GM11168 (cell line): ENCODE results near the gene FAM219A.

Source experiments
- in situ Hi-C: fragments of 300-500 bp; cut with MboI; formaldehyde crosslinking; loops from one replicate; pipeline ENCODE4 v1.12.0; 2022; ENCODE audit warnings: low sequenced_read_pairs; ENCODE audit not compliant: unreplicated experiment

Gene FAM219A

DNA sequence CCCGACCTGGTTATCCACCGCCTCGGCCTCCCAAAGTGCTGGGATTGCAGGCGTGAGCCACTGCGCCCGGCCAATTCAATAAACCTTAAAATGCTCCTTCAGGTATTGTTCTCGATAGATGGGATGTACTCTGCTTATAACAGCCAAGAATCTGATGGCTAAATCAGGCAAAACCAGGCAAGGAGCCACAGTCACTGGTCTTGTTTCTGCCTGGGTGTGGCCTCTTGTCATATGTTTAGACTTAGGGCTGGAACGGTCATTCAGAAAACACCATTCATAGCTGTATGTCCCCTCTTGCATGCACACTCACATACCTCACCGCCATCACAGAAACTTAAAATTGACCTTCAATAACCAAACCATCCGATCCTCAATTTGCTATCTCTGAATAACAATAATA is 7.7 kb downstream of the FAM219A start:
- in situ Hi-C loops: no loop called here

GRCh38 chr9:34446951-34447350 is 11.4 kb downstream of the FAM219A start:
- in situ Hi-C loops: no loop called here

DNA sequence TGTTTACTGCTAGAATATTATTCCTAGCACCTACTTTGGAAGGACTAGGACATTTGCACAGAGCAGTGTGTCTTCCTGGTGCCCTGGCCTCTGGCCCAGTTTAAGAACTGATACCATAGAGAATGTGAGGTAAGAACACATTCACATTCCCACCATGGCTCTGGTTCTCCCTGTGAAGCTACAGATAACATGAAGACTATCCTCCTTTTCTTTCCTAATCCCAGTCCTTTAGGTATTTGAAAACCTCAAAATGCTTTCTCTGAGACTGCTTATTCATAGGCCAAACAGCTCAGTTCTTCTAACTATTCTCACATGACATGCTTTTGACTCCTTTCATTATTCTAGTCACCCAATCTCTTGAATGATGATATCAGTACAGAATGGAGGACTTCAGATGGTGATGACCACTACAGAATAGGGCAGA is 11.9 kb downstream of the FAM219A start:
- in situ Hi-C loops: no loop called here

- in situ Hi-C loops: no loop called here
These were observed 14.4 kb downstream of the FAM219A start for GRCh38 chr9:34443976-34444375.

- in situ Hi-C loops: no loop called here
These were observed 14.8 kb downstream of the FAM219A start for GRCh38 chr9:34443533-34443932.

DNA sequence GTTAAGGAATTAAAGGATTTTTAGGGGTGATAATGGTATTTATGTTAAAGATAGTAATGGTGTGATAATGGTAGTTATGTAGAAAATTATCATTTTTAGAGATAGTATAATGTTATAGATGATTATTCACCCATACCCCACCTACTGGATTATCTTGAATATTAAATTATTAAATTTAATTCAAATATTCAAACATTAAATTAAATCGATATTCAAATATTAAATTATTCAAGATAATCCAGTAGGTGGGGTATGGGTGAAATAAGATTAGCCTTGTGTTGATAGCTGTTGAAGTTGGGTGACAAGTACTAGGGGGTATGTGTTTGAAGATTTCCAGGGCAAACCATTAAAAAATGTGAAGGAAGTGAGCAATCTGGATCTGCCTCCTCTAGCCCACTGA is 15.6 kb downstream of the FAM219A start:
- in situ Hi-C loops: no loop called here

DNA sequence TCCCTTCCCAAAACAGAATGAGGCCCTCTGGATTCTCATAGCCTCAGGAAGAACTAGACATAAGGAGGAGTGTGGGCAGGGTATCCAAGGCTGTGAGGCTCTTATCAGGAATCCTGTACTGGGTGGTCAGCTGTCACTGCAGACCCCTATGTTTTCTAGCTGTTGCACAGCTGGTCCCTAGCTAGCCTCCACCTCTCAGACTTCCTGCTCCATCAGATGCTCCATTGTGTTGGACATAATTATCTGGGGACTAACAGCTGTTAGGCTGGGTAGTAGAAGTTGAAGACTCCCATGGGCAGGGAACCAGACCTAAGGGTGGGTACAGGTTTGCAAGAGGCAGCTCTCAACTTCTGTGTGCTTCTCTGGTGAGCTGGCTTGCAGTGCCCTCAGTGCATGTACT is 18.4 kb downstream of the FAM219A start:
- in situ Hi-C loops: no loop called here

DNA sequence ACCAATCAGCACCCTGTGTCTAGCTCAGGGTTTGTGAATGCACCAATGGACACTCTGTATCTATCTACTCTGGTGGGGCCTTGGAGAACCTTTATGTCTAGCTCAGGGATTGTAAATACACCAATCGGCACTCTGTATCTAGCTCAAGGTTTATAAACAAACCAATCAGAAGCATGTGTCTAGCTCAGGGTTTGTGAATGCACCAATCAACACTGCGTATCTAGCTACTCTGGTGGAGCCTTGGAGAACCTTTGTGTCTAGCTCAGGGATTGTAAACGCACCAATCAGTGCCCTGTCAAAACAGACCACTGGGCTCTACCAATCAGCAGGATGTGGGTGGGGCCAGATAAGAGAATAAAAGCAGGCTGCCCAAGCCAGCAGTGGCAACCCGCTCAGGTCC is 19.9 kb downstream of the FAM219A start:
- in situ Hi-C loops: loop anchor here (5.0 kb wide), 1 partner anchor 79 kb away; no protein-coding TSS in a partner anchor

GRCh38 chr9:34437926-34438307 is 20.5 kb downstream of the FAM219A start:
- in situ Hi-C loops: loop anchor here (5.0 kb wide), 1 partner anchor 79 kb away; no protein-coding TSS in a partner anchor

DNA sequence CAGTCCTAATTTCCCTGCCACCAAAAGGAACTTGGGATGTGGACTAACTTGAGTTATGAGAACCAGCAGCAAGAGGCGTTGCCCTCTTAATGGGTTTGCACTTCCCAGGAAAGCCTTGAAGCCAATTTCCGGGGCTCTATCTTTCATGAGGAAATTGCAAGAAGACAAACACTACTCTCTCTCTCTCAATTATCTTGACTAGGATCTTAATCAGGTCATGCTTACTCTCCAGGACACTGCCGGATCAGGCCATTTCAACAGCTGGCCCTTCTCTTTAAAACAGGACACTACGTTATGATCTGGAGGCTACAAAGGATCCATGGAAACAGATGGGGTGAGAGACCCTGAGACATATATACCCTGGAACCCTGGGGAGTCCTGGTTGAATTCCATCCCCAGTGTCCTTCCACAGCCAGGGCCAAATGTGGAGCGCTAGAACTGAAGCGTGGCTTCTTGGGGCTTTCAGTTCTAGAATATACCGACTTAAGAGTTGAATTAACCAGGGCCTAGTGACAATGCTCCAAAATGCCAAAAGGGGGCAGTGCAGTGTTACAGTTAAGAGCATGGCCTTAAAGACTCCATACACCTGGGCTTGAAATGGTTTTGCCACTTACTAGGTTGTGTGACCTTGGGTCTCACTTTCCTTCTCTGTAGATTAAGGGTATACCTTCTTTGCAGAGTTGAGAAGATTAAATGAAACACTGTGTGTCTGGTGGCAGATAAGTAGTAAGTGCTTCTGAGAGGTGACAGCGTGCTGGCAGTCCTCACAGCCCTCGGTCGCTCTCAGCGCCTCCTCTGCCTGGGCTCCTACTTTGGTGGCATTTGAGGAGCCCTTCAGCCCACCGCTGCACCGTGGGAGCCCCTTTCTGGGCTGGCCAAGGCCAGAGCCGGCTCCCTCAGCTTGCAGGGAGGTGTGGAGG is 21.1 kb downstream of the FAM219A start:
- in situ Hi-C loops: loop anchor here (5.0 kb wide), 1 partner anchor 80 kb away; no protein-coding TSS in a partner anchor

DNA sequence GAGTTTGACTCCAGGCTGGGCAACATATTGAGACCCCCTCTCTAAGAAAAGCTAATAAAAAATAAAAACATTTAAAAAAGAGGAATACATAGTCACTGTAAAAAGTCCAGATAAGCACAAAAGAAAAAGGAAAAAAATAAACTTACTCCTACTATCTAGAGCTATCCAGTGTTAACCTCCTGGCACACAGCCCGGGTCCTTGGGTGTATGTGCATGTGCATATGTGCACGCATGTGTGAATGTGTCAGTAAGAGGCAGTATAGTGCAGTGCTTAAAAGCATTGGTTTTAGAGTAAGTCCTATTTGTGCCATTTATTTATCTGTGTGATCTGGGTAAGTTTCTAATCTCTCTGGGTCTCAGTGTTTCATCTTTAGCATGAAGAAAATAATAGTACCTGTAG is 26.7 kb downstream of the FAM219A start:
- in situ Hi-C loops: no loop called here

DNA sequence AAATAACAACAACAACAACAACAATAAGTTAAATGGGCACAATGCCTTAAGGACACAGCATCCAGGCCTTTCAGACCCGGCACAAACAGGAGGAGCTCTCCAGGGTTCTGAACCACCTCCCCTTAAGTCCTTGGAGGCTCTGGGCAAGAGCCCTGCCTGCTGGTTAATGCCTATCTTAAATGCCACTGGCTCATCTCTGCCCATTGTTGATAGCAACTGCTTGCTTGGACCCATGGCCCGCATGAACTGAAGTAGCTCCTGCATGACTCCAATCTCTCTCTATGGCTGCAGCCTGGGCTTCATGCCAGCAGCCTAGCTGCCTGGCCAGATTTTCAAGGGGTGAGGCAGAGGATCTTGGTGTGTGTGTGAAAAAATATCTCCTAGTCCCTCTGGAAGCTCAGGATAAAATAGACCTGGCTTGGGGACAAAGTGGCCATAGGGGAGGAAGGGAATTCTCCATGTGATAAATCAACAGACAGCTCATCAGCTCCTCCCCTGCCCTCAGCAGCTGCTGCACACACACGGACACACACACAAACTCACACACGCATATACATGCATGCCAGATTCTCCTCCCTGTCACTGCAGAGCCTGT is 27.4 kb downstream of the FAM219A start:
- in situ Hi-C loops: no loop called here

DNA sequence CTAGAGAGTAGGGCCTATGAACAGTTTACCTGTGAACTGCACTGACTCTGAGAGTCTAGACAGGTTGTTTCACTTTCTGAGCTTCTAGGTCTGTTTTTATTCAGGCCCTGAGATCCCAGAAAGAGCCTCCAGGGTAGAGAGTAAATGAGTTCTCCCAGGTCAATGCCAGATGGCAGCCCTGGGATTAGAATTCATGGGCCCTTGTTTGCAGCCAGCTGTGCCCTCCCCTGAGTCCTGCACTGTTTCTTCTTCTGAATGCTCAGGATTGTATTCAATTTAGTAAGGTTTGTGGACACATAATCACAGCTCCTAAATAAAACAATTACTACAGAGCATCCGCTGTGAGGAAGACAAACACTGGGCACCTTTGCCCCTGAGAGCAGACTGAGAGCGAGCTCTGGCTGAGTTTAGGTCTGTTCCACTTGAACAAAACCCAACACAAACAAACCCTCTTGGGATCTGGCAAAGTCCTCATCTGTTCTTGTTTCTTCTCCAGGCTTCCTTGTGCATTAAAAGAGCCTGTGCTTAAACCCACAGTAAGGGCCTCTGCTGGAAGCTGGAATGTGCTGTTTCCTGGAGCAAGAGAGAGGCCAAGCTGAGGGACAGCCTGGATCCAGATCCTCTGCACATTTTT is 29.9 kb downstream of the FAM219A start:
- in situ Hi-C loops: loop anchor here (10.0 kb wide), 2 partner anchors 66 to 176 kb away; no protein-coding TSS in a partner anchor

DNA sequence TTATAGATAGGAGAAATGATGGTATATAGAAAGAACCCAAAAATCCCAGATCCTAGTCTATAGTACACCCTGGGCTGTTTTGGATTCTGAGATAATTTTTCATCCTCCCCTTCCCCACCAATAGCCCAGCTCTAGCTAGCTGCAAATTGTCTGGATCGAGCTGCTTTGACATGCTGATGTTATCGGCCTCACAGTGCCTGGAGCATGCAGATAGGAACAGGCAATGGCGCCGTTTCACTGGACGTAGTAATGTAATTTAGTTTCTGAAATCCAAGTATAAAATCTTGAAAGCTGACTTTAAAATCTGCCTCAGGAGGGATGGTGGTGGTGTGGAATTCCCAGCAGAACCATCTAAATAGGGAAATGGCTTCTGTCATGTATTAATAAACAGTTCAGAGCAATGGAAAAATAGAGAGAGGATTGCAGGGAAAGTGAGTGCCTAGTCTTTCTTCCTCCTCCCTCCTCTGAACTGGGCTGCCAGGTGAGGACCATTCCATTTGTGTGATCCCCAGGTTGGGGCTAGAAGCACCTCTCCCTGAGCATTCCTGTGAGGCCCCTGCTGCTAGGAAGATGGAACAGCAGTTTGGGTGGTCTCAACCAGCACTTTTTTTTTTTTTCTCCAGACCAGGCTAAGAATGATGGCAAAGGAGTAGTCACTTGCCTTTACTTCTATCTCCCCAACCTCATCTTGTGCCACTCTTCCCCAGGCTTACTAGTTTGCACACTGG is 31.9 kb downstream of the FAM219A start:
- in situ Hi-C loops: loop anchor here (10.0 kb wide), 2 partner anchors 68 to 178 kb away; no protein-coding TSS in a partner anchor

DNA sequence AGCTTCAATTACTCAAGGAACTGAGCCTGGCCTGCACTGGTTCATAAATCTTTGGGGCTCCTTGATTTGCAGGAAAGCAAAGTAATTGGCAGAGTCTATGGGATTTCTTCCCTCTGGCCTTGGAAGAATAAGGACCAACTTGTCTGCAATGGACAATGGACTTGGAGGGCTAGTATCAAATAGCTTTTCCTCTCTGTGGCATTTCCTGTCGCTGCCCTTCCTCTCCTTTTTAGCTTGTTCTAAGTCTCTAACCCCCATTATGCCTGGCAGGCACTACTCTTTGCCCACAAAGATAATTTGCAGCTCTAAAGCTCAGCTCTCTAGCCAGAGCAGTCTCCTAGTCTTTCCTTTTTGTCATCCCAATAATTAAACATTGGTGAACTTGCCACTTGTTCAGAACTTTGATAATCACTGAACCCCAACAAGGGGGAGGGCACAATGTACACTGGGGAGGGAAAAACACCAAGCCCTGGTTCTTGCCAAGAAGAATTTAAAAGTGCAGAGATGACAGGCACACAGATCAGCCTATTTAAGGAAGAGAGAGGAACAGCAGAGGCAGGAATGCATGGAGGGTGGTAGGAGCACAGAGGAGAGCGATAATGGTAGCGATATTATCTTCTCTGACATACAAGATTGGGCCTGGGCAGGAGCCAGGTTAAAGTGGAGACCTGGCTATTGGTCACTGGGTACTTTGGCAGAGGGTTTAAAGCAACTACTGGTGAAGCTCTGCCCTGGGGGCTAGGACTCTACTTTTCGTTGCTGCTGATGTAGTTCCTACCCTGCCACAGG is 38.5 kb downstream of the FAM219A start:
- in situ Hi-C loops: loop anchor here (10.0 kb wide), 2 partner anchors 75 to 185 kb away; no protein-coding TSS in a partner anchor

DNA sequence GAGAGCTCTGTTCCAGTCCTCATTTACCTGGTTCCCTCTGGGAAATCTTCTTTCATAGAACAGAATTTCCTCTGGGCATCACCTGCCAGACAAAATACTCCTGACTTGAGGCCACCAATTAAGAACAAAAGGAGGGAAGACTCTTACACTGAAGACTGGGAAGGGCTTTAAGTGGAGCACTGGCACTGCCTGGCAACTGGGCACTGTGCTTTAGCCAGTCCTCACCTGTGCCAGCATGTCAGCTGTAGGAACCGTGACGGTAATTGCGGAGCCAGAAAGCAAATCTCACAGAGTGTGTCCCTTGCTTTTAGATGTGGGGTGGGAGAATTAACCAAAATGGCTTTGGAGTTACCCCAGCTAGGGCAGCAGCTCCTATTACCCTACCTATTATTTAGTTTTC is 40.6 kb downstream of the FAM219A start:
- in situ Hi-C loops: no loop called here

- in situ Hi-C loops: no loop called here
These were observed 45.0 kb downstream of the FAM219A start for GRCh38 chr9:34413231-34413852.

- in situ Hi-C loops: no loop called here
These were observed 46.0 kb downstream of the FAM219A start for GRCh38 chr9:34412336-34412735.

DNA sequence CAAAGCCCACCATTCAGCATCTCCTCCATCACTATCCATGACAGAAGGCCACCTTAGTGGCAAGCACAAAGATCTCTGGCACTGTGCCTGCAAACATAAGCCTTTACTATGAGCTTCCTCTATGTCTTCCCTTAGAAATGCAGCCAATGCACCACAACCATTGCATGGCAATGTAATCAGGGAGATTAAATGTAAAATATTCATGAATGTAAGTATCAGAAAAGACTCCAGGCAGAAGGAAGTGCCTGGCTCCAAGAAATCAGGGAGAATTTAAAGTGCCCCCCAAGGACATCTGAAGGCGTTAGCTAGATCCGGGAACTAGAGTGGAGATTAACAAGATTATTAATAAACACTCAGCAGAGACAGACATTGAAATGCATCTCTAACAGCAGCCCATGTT is 49.2 kb downstream of the FAM219A start:
- in situ Hi-C loops: no loop called here
